ENCODE data around the gene DHPS.
A peak's percentile ranks its signal among the peaks of the same experiment; 100 is the strongest.
"Not testable (repeated sequence)": the region's sequence is repeated elsewhere in the genome, so short reads cannot be mapped to it uniquely, and the experiment has no call there.

Gene DHPS

DNA sequence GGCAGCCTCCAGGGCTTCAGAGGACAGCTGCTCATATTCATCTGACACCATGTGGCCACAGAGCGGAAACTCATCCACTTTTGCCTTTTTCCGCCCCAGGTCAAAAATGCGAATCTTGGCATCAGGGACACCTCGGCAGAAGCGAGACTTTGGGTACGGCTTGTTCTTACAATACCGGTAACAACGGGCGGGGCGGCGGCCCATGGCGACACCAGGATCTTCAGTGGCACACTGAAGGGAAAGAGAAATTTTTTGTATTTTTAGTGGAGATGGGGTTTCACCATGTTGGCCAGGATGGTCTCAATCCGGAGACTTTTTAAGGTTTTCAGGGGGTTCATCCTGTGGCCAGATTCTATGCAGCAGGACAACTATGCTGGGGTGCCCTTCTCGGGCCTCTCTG is 38.0 kb downstream of the DHPS start:
- not testable (repeated sequence) for DNase-seq (ENCODE audit: low spot score)

DNA sequence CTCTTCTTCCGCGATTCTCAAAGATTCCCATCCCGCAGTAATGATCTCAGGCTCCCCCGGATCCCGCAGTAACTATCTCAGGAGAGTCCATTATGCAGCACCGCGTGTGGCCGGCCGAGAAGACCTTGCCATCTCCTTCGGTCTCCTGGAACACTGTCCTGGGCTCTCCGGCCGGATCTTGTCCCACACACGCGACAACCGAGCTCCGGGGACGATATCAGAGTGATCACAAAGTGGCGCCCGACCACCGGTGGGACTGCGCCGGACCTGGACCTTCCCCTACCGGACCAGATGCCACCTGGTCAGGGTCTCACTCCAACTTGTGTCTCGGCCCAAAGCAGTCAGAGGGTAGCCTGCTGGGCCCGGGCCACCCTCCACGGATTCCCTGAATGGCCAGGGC is 39.2 kb downstream of the DHPS start:
- DNase-seq (ENCODE audit: low spot score) = no peak

DNA sequence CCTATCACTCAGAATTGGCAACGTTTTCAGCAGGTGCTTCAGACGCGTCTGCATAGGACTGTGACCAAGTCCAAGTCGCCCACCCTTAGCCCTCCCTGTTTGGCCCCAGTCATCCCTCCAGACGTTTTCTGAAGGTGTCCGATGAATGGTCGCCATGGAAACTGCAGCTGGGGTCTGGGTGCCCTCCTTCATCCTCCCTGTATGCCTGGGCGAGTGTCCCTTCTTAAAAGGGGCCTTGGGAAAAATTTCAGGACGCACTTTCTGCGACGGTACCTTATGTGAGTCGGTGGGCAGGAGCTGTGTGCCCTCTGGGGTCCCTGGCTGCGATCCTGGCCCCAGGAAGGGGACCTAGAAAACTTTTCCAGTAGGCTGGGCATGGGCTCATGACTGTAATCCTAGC is 40.2 kb downstream of the DHPS start:
- no peak for DNase-seq (ENCODE audit: low spot score)

DNA sequence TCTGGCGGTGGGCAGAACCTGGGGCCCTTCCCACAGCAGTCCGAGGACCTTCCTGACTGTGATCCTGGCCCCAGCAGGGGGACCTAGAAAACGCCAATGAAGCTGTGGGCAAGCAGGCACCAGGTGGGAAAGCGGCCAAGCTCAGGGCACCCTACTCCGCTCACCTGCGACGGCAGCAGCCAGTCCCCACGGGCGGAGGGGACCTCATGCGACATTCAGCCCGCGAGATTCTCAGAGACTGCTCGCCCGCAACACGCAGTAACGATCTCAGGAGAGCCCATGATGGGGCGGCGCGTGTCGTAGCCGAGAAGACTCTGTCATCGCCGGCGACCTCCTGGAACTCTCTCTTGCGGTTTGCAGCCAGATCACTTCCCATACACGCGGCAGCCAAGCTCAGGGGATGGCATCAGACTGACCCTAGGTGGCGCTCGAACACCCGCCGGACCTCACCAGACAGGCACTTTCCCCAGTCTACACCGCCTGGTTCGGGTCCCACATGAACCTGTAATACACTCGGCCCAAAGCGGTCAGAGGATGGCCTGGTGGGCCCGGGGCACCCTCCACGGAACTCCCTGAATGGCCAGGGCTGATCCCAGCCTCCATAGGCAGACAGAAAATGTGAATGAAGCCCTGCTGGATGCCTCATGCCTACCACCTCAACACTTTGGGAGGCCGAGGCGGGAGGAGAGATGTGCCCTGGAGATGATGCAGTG is 41.6 kb downstream of the DHPS start:
- peak; percentile 84 for DNase-seq (ENCODE audit: low spot score)

DNA sequence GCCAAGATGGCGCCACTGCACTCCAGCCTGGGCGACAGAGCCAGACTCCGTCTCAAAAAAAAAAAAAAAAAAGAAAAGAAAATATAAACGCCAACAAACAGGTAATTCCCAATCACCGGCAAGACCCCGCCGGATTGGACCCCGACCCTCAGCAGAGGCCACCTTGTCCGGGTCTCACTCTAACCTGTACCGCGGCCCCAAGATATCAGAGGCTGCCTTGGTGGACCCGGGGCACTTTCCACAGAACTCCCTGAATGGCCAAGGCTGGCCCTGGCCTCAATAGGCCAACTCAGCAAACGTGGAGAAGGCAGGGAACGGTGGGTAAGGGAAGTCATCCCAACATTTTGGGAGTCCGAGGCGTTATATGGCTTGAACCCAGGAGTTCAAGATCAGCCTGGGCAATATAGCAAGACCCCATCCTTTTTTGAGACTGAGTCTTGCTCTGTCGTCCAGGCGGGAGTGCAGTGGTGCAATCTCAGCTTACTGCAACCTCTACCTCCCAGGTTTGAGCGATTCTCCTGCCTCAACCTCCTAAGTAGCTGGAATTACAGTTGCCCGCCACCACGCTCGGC is 43.0 kb downstream of the DHPS start:
- DNase-seq (ENCODE audit: low spot score) = no peak

DNA sequence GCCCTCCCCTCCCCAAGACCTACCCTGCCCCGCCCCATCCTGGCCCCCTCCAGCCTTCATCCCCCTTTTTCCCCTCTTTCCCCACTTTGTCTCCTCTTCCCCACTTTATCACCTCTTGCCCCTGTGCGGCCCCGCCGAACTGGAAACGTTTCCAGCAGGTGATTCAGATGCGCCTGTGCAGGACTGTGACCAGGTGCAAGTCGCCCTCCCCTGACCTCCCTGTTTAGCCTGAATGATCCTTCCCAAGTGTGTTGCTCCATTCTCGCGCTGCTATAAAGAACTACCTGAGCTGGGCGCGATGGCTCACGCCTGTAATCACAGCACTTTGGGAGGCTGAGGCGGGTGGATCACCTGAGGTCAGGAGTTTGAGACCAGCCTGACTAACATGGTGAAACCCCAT is 45.0 kb downstream of the DHPS start:
- DNase-seq (ENCODE audit: low spot score) = no peak

DNA sequence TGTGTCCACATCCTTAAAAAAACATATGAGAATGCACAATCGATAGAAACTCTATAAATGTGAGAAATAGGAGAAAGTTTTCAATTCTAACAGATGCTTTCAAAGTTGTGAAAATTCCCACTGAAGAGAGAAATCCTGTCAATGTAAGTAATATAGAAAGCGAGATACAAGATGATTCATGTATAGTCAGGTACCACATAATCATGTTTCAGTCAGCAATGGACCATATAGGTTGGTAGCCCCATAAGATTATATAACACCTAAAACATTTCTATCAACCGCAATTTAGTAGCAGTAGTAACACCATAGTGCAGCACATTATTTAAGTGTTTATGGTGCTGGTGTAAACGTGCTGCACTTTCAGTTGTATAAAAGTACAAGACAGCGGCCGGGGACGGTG is 52.5 kb downstream of the DHPS start:
- no peak for DNase-seq (ENCODE audit: low spot score)

DNA sequence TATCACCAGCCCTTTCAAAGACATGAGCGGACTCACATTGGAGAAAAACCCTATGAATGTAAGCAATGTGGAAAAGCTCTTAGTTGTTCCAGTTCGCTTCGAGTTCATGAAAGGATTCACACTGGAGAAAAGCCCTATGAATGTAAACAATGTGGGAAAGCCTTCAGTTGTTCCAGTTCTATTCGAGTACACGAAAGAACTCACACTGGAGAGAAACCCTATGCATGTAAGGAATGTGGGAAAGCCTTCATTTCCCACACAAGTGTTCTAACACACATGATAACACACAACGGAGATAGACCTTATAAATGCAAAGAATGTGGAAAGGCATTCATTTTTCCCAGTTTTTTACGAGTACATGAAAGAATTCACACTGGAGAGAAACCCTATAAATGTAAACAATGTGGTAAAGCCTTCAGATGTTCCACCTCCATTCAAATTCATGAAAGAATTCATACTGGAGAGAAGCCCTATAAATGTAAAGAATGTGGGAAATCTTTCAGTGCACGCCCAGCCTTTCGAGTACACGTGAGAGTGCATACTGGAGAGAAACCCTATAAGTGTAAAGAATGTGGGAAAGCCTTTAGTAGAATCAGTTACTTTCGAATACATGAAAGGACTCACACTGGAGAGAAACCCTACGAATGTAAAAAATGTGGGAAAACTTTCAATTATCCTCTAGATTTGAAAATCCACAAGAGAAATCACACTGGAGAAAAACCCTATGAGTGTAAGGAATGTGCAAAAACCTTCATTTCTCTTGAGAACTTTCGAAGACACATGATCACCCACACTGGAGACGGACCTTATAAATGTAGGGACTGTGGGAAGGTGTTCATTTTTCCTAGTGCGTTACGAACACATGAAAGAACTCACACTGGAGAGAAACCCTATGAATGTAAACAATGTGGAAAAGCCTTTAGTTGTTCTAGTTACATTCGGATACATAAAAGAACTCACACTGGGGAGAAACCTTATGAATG is 53.3 kb downstream of the DHPS start:
- DNase-seq (ENCODE audit: low spot score) = no peak

DNA sequence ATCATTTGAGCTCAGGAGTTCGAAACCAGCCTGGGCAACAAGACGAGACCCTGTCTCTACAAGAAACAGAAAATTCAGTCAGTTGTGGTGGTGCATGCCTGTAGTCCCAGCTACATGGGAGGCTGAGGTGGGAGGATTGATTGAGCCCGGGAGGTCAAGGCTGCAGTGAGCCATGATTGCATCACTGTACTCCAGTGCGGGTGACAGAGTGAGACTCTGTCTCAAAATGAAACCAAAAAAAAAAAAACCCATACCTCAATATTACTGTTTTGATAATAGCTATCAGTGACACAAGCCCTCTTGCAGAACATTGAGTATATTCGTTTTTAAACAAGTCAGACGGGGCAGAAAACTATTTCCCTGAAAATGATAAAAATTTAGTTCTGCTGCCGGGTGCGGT is 54.7 kb downstream of the DHPS start:
- no peak for DNase-seq (ENCODE audit: low spot score)
